ENCODE results near the gene PVR. TPM values are rescaled to one million over a fixed set of nuclear protein-coding genes. Genes with fewer than 3 reads are reported as not detected.
A peak's percentile ranks its signal among the peaks of the same experiment; 100 is the strongest.
"Not testable (repeated sequence)": the region's sequence is repeated elsewhere in the genome, so short reads cannot be mapped to it uniquely, and the experiment has no call there.

Gene PVR
- total RNA-seq, 1 experiment from 2014 or later: 15.0 TPM

DNA sequence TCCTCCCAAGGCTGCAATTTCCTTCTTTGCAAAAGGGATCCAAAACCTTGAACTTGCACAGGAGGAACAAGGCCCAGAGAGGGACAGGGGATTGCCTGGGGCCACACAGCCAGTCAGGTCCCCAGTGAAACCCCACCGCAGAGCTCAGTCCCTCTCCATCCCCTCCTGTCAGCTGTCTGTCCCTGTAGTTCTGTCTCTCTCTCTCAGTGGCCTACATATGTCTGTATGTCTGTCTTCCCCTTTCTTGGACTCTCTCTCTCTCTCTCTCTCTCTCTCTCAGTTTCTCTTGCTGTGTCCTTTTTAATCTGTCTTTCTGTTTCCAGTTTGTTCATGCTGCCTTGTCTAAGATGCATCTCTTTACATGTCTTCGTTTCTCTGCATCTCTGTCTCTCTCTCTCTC, 39.1 kb downstream of the PVR start (continued):
- TF ChIP-seq TP53 (CRISPR knock-in tag; IDR thresholded peaks at IDR 0.05) (no peak), JAZF1 (CRISPR knock-in tag; IDR thresholded peaks at IDR 0.05) (no peak)

DNA sequence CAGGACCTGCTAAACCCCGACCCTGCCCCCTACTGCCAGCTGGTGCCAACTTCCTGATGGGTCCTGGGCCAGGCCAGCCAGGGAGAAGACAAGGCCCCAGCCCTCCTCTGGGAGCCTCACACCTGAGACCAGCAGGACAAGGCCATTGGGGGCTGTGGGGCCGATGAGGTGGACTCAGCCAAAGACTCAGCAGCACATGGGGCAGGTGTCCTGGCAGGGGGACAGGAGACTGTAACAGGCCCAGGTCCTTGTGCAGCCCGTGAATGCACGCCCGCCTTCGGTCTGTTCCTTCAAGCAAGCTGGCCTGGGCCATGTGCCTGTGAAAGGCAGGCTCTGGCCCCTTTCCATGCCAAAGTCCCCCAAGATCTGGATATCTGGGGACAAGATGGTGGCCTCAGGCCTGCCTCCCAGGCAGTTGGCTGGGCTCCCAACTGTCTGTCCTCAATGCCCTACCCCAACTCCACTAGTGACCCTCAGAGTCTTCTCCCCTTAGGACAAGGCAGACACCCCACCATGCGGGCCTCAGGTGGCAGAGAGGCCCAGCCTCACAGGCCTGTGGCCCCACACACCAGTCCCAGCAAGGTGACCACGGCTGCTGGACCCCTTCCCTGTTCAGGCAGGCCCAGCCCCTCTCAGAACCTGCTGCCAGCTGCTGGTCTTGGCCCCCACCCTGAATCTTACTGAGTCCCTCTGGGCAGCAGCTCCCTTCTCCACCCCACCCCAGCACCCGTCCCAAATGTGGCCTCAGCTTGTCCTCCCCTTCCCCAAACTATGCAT, 39.9 kb downstream of the PVR start:
- ATAC-seq (no peak; the same call in 1 of the 2 replicates), DNase-seq (ENCODE audit: low spot score) (no peak)
- Mint-ChIP-seq H3K36me3 (no peaks in the 10 kb centered on the region), H3K4me1 (peaks cover 4% of the 10 kb centered on the region), H3K9me3 (no peaks in the 10 kb centered on the region), H3K4me3 (no peak overlapping the region), H3K27me3 (ENCODE audit: low read depth) (no peaks in the 10 kb centered on the region; the same call in 1 of the 2 replicates), H3K27ac (no peak overlapping the region)
- ChIA-PET CTCF (interaction anchor here (0.6 to 2.9 kb wide), 6 partner anchors 40 to 715 kb away, joined by 3 to 10 read pairs (median 4); no protein-coding TSS in a partner anchor), POLR2A (no interaction called here)
- TF ChIP-seq, protein P1, sequence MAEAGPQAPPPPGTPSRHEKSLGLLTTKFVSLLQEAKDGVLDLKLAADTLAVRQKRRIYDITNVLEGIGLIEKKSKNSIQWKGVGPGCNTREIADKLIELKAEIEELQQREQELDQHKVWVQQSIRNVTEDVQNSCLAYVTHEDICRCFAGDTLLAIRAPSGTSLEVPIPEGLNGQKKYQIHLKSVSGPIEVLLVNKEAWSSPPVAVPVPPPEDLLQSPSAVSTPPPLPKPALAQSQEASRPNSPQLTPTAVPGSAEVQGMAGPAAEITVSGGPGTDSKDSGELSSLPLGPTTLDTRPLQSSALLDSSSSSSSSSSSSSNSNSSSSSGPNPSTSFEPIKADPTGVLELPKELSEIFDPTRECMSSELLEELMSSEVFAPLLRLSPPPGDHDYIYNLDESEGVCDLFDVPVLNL (CRISPR knock-in tag; IDR thresholded peaks at IDR 0.05; ENCODE audit: borderline replicate concordance, low read depth): no peak
- no peak for TF ChIP-seq NFE2L1 (CRISPR knock-in tag; IDR thresholded peaks at IDR 0.05)
- no peak for TF ChIP-seq NFYB (CRISPR knock-in tag; conservative IDR thresholded peaks at IDR 0.05; ENCODE audit: low read depth)
- no peak for TF ChIP-seq NR1H2 (CRISPR knock-in tag; IDR thresholded peaks at IDR 0.05)
- TF ChIP-seq FOXK1 (CRISPR knock-in tag; IDR thresholded peaks at IDR 0.05): no peak
- TF ChIP-seq, protein P2, sequence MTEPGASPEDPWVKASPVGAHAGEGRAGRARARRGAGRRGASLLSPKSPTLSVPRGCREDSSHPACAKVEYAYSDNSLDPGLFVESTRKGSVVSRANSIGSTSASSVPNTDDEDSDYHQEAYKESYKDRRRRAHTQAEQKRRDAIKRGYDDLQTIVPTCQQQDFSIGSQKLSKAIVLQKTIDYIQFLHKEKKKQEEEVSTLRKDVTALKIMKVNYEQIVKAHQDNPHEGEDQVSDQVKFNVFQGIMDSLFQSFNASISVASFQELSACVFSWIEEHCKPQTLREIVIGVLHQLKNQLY (CRISPR knock-in tag; IDR thresholded peaks at IDR 0.05): no peak
- no peak for TF ChIP-seq FOXP1 (CRISPR knock-in tag; IDR thresholded peaks at IDR 0.05; ENCODE audit: borderline replicate concordance)
- TF ChIP-seq NFATC4 (CRISPR knock-in tag; IDR thresholded peaks at IDR 0.05): no peak
- TF ChIP-seq MYBL2 (CRISPR knock-in tag; IDR thresholded peaks at IDR 0.05): no peak
- TF ChIP-seq, protein P3, sequence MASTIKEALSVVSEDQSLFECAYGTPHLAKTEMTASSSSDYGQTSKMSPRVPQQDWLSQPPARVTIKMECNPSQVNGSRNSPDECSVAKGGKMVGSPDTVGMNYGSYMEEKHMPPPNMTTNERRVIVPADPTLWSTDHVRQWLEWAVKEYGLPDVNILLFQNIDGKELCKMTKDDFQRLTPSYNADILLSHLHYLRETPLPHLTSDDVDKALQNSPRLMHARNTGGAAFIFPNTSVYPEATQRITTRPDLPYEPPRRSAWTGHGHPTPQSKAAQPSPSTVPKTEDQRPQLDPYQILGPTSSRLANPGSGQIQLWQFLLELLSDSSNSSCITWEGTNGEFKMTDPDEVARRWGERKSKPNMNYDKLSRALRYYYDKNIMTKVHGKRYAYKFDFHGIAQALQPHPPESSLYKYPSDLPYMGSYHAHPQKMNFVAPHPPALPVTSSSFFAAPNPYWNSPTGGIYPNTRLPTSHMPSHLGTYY (CRISPR knock-in tag; IDR thresholded peaks at IDR 0.05): no peak
- TF ChIP-seq TP53 (CRISPR knock-in tag; IDR thresholded peaks at IDR 0.05): no peak
- TF ChIP-seq EMX1 (CRISPR knock-in tag; IDR thresholded peaks at IDR 0.05): no peak
- no peak for TF ChIP-seq GRHL2 (CRISPR knock-in tag; IDR thresholded peaks at IDR 0.05; ENCODE audit: insufficient replicate concordance, severe bottlenecking)
- TF ChIP-seq PRRX2 (CRISPR knock-in tag; IDR thresholded peaks at IDR 0.05): no peak

DNA sequence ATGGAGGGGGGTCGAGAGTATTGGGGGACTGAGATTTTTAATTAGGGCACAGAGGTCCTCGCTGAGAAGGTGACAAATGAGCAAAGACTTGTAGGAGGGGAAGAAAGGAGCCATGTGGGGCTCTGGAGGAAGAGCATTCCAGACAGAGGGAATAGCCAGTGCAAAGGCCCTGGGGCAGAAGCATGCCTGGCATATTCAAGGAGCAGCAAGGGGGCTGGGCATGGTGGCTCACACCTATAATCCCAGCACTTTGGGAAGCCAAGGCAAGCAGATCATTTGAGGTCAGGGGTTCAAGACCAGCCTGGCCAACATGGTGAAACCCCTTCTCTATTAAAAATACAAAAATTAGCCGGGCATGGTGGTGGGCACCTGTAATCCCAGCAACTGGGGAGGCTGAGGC, 40.7 kb downstream of the PVR start:
- TF ChIP-seq GTF2I (CRISPR knock-in tag; conservative IDR thresholded peaks at IDR 0.05): peak; percentile 84
- H3K4me3 Mint-ChIP-seq; H3K27ac Mint-ChIP-seq; DNase-seq (ENCODE audit: low spot score); H3K27me3 Mint-ChIP-seq (ENCODE audit: low read depth); H3K36me3 Mint-ChIP-seq; POLR2A ChIA-PET; H3K4me1 Mint-ChIP-seq; ATAC-seq; H3K9me3 Mint-ChIP-seq: not testable (repeated sequence)
- CTCF ChIA-PET: interaction anchor here (2.9 kb wide), 1 partner anchor 113 kb away, joined by 10 read pairs; no protein-coding TSS in a partner anchor
